Neural cell (in vitro differentiated cells): ENCODE results near the gene PDE1C. TPM values are rescaled to one million over a fixed set of nuclear protein-coding genes. Genes with fewer than 3 reads are reported as not detected.

Experiments used
- H2AFZ ChIP-seq: fragments of 200-600, 300-800 bp; sonication (generic), shearing (Covaris generic); 2 replicates; pipeline ENCODE4 v1.6.0; 2014; ENCODE audit warnings: low read depth, mild to moderate bottlenecking, antibody characterized with exemption, low read length, moderate library complexity
- H3F3A ChIP-seq: fragments of 200-600 bp; shearing (Covaris generic); 2 replicates; pipeline ENCODE4 v1.6.1; 2016; ENCODE audit warnings: mild to moderate bottlenecking, moderate library complexity, mixed read lengths, antibody characterized with exemption, low read length; ENCODE audit not compliant: insufficient read depth, poor library complexity, severe bottlenecking
- H3K27ac ChIP-seq: fragments of 200-600, 300-800 bp; sonication (generic), shearing (Covaris generic); 2 replicates; pipeline ENCODE4 v1.5.1; 2014; ENCODE audit warnings: mild to moderate bottlenecking, low read length, moderate library complexity
- H3K27me3 ChIP-seq: fragments of 300-800, 200-600 bp; sonication (generic), shearing (Covaris generic); 2 replicates; pipeline ENCODE4 v1.6.0; 2014; ENCODE audit warnings: mild to moderate bottlenecking, low read depth, low read length, moderate library complexity; ENCODE audit not compliant: insufficient read depth
- H3K36me3 ChIP-seq: fragments of 300-800, 200-600 bp; sonication (generic), shearing (Covaris generic); 2 replicates; pipeline ENCODE4 v1.5.1; 2014; ENCODE audit warnings: mild to moderate bottlenecking, antibody characterized with exemption, low read length, moderate library complexity; ENCODE audit not compliant: insufficient read depth
- H3K4me2 ChIP-seq: fragments of 300-800, 200-600 bp; sonication (generic), shearing (Covaris generic); 2 replicates; pipeline ENCODE4 v1.6.0; 2014; ENCODE audit warnings: mild to moderate bottlenecking, low read length
- H3K4me3 ChIP-seq: fragments of 300-800, 200-600 bp; sonication (generic), shearing (Covaris generic); 2 replicates; pipeline ENCODE4 v1.5.1; 2014; ENCODE audit warnings: mild to moderate bottlenecking, low read length, moderate library complexity
- H3K79me2 ChIP-seq: fragments of 200-600 bp; shearing (Covaris generic); replicated peaks from 2 replicates; pipeline ENCODE4 v1.6.0; 2014; ENCODE audit warnings: mild to moderate bottlenecking, low read length, moderate library complexity; ENCODE audit not compliant: insufficient read depth
- H3K9ac ChIP-seq: fragments of 300-800, 200-600 bp; sonication (generic), shearing (Covaris generic); 2 replicates; pipeline ENCODE4 v1.6.1; 2016; ENCODE audit warnings: mild to moderate bottlenecking, low read length, mixed read lengths
- H3K9me2 ChIP-seq: fragments of 200-600 bp; shearing (Covaris generic); 2 replicates; pipeline ENCODE4 v1.6.1; 2016; ENCODE audit warnings: mild to moderate bottlenecking, low read length, mixed read lengths; ENCODE audit not compliant: insufficient read depth
- H3K9me3 ChIP-seq: fragments of 200-600, 300-800 bp; sonication (generic), shearing (Covaris generic); 2 replicates; pipeline ENCODE4 v1.6.1; 2016; ENCODE audit warnings: mild to moderate bottlenecking, mixed run types, low read length, moderate library complexity, mixed read lengths
- H4K20me1 ChIP-seq: fragments of 200-600 bp; shearing (Covaris generic); 2 replicates; pipeline ENCODE4 v1.6.1; 2016; ENCODE audit warnings: mild to moderate bottlenecking, mixed run types; ENCODE audit not compliant: insufficient read depth
- EP300 ChIP-seq: fragments of 450-650 bp; conservative IDR thresholded peaks from 2 replicates; pipeline ENCODE4 v1.6.1; 2014; ENCODE audit warnings: antibody characterized with exemption, mild to moderate bottlenecking, moderate library complexity; ENCODE audit not compliant: poor library complexity, severe bottlenecking
- EZH2 ChIP-seq: fragments of 200-600, 300-800 bp; shearing (Covaris generic), sonication (generic); IDR thresholded peaks from 2 replicates; pipeline ENCODE4 v1.6.1; 2014; ENCODE audit warnings: antibody characterized with exemption, low read length, borderline replicate concordance, mild to moderate bottlenecking; ENCODE audit not compliant: insufficient read depth, poor library complexity, severe bottlenecking
- MXI1 ChIP-seq: fragments of 450-650 bp; conservative IDR thresholded peaks from 2 replicates; pipeline ENCODE4 v1.6.1; 2014; ENCODE audit warnings: antibody characterized with exemption, mild to moderate bottlenecking; ENCODE audit not compliant: poor library complexity, severe bottlenecking
- POLR2AphosphoS5 ChIP-seq: IDR thresholded peaks from 2 replicates; pipeline ENCODE4 v1.6.1; 2012
- RAD21 ChIP-seq: fragments of 450-650 bp; conservative IDR thresholded peaks from 2 replicates; pipeline ENCODE4 v1.6.1; 2014; ENCODE audit warnings: antibody characterized with exemption, mild to moderate bottlenecking, moderate library complexity
- SMC3 ChIP-seq: fragments of 450-650 bp; conservative IDR thresholded peaks from 2 replicates; pipeline ENCODE4 v1.6.1; 2014; ENCODE audit warnings: antibody characterized with exemption, mild to moderate bottlenecking, moderate library complexity; ENCODE audit not compliant: poor library complexity
- TAF1 ChIP-seq: IDR thresholded peaks from 2 replicates; pipeline ENCODE4 v1.6.1; 2012; ENCODE audit warnings: low read depth
- polyA plus RNA-seq: library from polyadenylated mRNA; depleted of rRNA; stranded (reverse); fragments of >200 nt; gene quantifications from 2 replicates; pipeline ENCODE4 v1.2.3, GENCODE V29; 2014
- TF ChIP-seq, protein P1 (sequence below): fragments of 450-650 bp; IDR thresholded peaks from 2 replicates; pipeline ENCODE4 v1.5.1; 2014; ENCODE audit warnings: antibody characterized with exemption, mild to moderate bottlenecking, moderate library complexity; ENCODE audit not compliant: poor library complexity, severe bottlenecking
- TF ChIP-seq, protein P2 (sequence below): IDR thresholded peaks from 2 replicates; pipeline ENCODE4 v1.6.1; 2012; ENCODE audit warnings: borderline replicate concordance

Gene PDE1C
- polyA plus RNA-seq, 1 donor from 2014 or later = 6.6 TPM

DNA sequence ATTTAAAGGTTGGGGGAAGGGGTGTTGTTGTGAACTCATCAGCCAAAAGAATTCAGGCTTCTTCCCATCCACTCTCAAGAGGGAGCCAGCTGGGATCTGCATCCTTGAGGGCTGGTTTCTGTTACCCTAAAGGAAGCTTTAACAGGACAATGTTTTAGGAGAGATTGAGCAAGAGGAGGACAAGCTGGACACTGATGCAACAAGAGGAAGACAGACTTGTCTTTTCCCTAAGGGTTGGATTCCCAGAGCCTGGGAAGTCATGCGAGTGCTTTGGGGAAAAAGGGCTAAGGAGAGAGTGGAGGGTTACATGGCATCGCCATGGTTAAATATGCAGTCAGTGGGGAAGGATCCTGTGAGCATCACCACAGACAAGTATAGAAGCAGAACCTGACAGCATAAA is 47.6 kb upstream of the PDE1C start:
- H3F3A ChIP-seq = no peaks in the 10 kb centered on the region
- no peak overlapping the region for H3K4me3 ChIP-seq
- no peak overlapping the region for H3K9ac ChIP-seq
- H4K20me1 ChIP-seq = no peaks in the 10 kb centered on the region
- no peak overlapping the region for H3K4me2 ChIP-seq
- H3K9me2 ChIP-seq = no peaks in the 10 kb centered on the region
- H3K27ac ChIP-seq = no peak overlapping the region
- H3K9me3 ChIP-seq = peaks cover 4% of the 10 kb centered on the region
- H3K79me2 ChIP-seq = no peaks in the 10 kb centered on the region
- H3K27me3 ChIP-seq = no peaks in the 10 kb centered on the region
- no peak overlapping the region for H2AFZ ChIP-seq
- no peaks in the 10 kb centered on the region for H3K36me3 ChIP-seq
- TF ChIP-seq, protein P1, sequence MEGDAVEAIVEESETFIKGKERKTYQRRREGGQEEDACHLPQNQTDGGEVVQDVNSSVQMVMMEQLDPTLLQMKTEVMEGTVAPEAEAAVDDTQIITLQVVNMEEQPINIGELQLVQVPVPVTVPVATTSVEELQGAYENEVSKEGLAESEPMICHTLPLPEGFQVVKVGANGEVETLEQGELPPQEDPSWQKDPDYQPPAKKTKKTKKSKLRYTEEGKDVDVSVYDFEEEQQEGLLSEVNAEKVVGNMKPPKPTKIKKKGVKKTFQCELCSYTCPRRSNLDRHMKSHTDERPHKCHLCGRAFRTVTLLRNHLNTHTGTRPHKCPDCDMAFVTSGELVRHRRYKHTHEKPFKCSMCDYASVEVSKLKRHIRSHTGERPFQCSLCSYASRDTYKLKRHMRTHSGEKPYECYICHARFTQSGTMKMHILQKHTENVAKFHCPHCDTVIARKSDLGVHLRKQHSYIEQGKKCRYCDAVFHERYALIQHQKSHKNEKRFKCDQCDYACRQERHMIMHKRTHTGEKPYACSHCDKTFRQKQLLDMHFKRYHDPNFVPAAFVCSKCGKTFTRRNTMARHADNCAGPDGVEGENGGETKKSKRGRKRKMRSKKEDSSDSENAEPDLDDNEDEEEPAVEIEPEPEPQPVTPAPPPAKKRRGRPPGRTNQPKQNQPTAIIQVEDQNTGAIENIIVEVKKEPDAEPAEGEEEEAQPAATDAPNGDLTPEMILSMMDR = no peak
- TF ChIP-seq SMC3 = no peak
- no peak for TF ChIP-seq EZH2
- TF ChIP-seq MXI1 = no peak
- TF ChIP-seq RAD21 = no peak
- TF ChIP-seq EP300 = no peak
- TF ChIP-seq, protein P2, sequence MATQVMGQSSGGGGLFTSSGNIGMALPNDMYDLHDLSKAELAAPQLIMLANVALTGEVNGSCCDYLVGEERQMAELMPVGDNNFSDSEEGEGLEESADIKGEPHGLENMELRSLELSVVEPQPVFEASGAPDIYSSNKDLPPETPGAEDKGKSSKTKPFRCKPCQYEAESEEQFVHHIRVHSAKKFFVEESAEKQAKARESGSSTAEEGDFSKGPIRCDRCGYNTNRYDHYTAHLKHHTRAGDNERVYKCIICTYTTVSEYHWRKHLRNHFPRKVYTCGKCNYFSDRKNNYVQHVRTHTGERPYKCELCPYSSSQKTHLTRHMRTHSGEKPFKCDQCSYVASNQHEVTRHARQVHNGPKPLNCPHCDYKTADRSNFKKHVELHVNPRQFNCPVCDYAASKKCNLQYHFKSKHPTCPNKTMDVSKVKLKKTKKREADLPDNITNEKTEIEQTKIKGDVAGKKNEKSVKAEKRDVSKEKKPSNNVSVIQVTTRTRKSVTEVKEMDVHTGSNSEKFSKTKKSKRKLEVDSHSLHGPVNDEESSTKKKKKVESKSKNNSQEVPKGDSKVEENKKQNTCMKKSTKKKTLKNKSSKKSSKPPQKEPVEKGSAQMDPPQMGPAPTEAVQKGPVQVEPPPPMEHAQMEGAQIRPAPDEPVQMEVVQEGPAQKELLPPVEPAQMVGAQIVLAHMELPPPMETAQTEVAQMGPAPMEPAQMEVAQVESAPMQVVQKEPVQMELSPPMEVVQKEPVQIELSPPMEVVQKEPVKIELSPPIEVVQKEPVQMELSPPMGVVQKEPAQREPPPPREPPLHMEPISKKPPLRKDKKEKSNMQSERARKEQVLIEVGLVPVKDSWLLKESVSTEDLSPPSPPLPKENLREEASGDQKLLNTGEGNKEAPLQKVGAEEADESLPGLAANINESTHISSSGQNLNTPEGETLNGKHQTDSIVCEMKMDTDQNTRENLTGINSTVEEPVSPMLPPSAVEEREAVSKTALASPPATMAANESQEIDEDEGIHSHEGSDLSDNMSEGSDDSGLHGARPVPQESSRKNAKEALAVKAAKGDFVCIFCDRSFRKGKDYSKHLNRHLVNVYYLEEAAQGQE = no peak
- no peak for TF ChIP-seq TAF1
- TF ChIP-seq POLR2AphosphoS5 = no peak

DNA sequence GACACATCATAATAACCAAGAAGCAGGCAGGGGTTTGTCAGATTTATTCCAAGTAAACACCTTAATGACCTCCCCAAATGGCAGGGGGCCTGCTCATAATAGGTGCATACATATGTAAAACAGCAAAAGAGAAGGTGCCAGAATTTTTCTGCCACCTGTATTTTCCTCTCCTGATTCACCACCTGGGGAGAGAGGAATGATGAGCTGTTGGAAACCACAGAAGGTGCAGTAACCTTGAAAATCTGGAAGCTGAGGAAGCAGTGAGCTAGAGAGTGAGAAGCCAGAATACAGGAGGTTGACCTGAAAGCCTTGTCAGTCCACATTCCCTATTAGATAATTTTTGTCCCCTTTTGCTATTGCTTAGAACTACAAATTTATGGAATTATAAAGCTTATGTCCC is 46.2 kb upstream of the PDE1C start:
- no peak overlapping the region for H2AFZ ChIP-seq
- H3K36me3 ChIP-seq = no peaks in the 10 kb centered on the region
- no peak overlapping the region for H3K4me2 ChIP-seq
- no peaks in the 10 kb centered on the region for H3K9me2 ChIP-seq
- TF ChIP-seq POLR2AphosphoS5 = no peak
- TF ChIP-seq EP300 = no peak
- TF ChIP-seq TAF1 = no peak
- no peak for TF ChIP-seq EZH2
- TF ChIP-seq RAD21 = no peak
- no peak for TF ChIP-seq SMC3
- TF ChIP-seq, protein P1 = no peak
- TF ChIP-seq, protein P2 = no peak
- TF ChIP-seq MXI1 = no peak
- H3F3A ChIP-seq = no peaks in the 10 kb centered on the region
- H3K4me3 ChIP-seq = no peak overlapping the region
- H3K9ac ChIP-seq = no peak overlapping the region
- peaks cover 8% of the 10 kb centered on the region for H3K9me3 ChIP-seq
- H3K79me2 ChIP-seq = no peaks in the 10 kb centered on the region
- H3K27me3 ChIP-seq = no peaks in the 10 kb centered on the region
- H3K27ac ChIP-seq = no peak overlapping the region
- no peaks in the 10 kb centered on the region for H4K20me1 ChIP-seq
